Stimulated activated CD4-positive, alpha-beta T cell treated with anti-CD3 and anti-CD28 coated beads, Interleukin-2, amount 100 ng/mL, for 48 hours (primary cell): Measurements from ENCODE around the gene DPM1.

ENCODE experiments used
- DNase-seq, 2 donors: peaks; one replicate each; pipeline ENCODE4 v3.0.0-alpha.2; 2020

The DPM1 gene

GRCh38 chr20:50929299-50930138, 28.8 kb downstream of the DPM1 start:
- peak; percentile 90 to 94 for DNase-seq

- no peak for DNase-seq
Observed at GRCh38 chr20:50928469-50928868, 29.9 kb downstream of the DPM1 start.

- no peak for DNase-seq
Observed at GRCh38 chr20:50926530-50926929, 31.8 kb downstream of the DPM1 start.

- no peak for DNase-seq
Observed at GRCh38 chr20:50924261-50924920, 33.9 kb downstream of the DPM1 start.

- DNase-seq, result no peak
Observed at GRCh38 chr20:50921803-50922501, 36.4 kb downstream of the DPM1 start.

GRCh38 chr20:50920997-50921396, 37.3 kb downstream of the DPM1 start:
- no peak for DNase-seq

GRCh38 chr20:50919567-50919966, 38.8 kb downstream of the DPM1 start:
- no peak for DNase-seq

GRCh38 chr20:50918403-50918802, 39.9 kb downstream of the DPM1 start:
- DNase-seq, result no peak

- no peak for DNase-seq
Observed at GRCh38 chr20:50916934-50917333, 41.4 kb downstream of the DPM1 start.

- DNase-seq, result no peak
Observed at GRCh38 chr20:50916257-50916656, 42.1 kb downstream of the DPM1 start.

GRCh38 chr20:50915424-50915823, 42.9 kb downstream of the DPM1 start:
- no peak for DNase-seq

GRCh38 chr20:50913690-50914375, 44.5 kb downstream of the DPM1 start:
- peak in 1 of 2 donors; percentile 9 for DNase-seq

GRCh38 chr20:50911716-50912115, 46.6 kb downstream of the DPM1 start:
- no peak for DNase-seq

- DNase-seq, result no peak
Observed at GRCh38 chr20:50911030-50911429, 47.3 kb downstream of the DPM1 start.

- no peak for DNase-seq
Observed at GRCh38 chr20:50909413-50909812, 48.9 kb downstream of the DPM1 start.

- no peak for DNase-seq
Observed at GRCh38 chr20:50904067-50904570, 54.2 kb downstream of the DPM1 start.

GRCh38 chr20:50903353-50904051, 54.8 kb downstream of the DPM1 start:
- DNase-seq, result no peak

- DNase-seq, result no peak
Observed at GRCh38 chr20:50901301-50901700, 57.0 kb downstream of the DPM1 start.

GRCh38 chr20:50900261-50900660, 58.1 kb downstream of the DPM1 start:
- no peak for DNase-seq

GRCh38 chr20:50898475-50898874, 59.9 kb downstream of the DPM1 start:
- no peak for DNase-seq

- DNase-seq, result no peak
Observed at GRCh38 chr20:50895111-50895830, 63.1 kb downstream of the DPM1 start.

GRCh38 chr20:50893620-50894019, 64.7 kb downstream of the DPM1 start:
- no peak for DNase-seq
